Keratinocyte (primary cell): ENCODE data around the gene ZNF467. TPM values are rescaled to one million over a fixed set of nuclear protein-coding genes. Genes with fewer than 3 reads are reported as not detected.

Source experiments
- DNase-seq: peaks from one replicate; pipeline ENCODE4 v3.0.0-alpha.2; 2011; ENCODE audit warnings: low read depth, missing footprints, low spot score
- FAIRE-seq: peaks from 2 replicates; lab custom pipeline; 2011; peaks lifted over from hg19 to GRCh38; lab: Jason Lieb, UNC
- H2AFZ ChIP-seq: 2 replicates; pipeline ENCODE4 v1.6.0; 2012; ENCODE audit warnings: low read length, control low read depth, inconsistent platforms; ENCODE audit not compliant: control insufficient read depth
- H3K27ac ChIP-seq: 2 replicates; pipeline ENCODE4 v1.5.1; 2011; ENCODE audit warnings: low read length; ENCODE audit not compliant: control insufficient read depth, insufficient read depth
- H3K27me3 ChIP-seq: 3 replicates; pipeline ENCODE4 v1.6.0; 2011; ENCODE audit warnings: low read length; ENCODE audit not compliant: control insufficient read depth, insufficient read depth; ENCODE audit errors: extremely low read depth
- H3K36me3 ChIP-seq, 2 experiments: 2 replicates in 1 of 2; 3 replicates in 1 of 2; pipeline ENCODE4 v1.5.1; 2011; ENCODE audit warnings: low read length in 2 of 2, mild to moderate bottlenecking in 1 of 2; ENCODE audit not compliant: control insufficient read depth in 2 of 2, insufficient read depth in 2 of 2; ENCODE audit errors: extremely low read depth in 1 of 2
- H3K4me1 ChIP-seq: 3 replicates; pipeline ENCODE4 v1.5.1; 2011; ENCODE audit warnings: low read length; ENCODE audit not compliant: control insufficient read depth, insufficient read depth; ENCODE audit errors: extremely low read depth
- H3K4me2 ChIP-seq: 3 replicates; pipeline ENCODE4 v1.6.0; 2011; ENCODE audit warnings: low read depth, low read length; ENCODE audit not compliant: control insufficient read depth, insufficient read depth; ENCODE audit errors: extremely low read depth
- H3K4me3 ChIP-seq, 3 experiments: fragments of 200-600 bp in 1 of 3; sonication (generic) in 1 of 3; 2 replicates in 2 of 3; 3 replicates in 1 of 3; pipeline ENCODE4 v1.5.1; 2011 to 2016; ENCODE audit warnings: low read length in 3 of 3, mild to moderate bottlenecking in 3 of 3, control low read depth in 2 of 3, inconsistent platforms in 1 of 3, low read depth in 1 of 3, mixed read lengths in 1 of 3, mixed run types in 1 of 3, moderate library complexity in 1 of 3; ENCODE audit not compliant: control insufficient read depth in 2 of 3, insufficient read depth in 2 of 3; ENCODE audit errors: extremely low read depth in 1 of 3
- H3K79me2 ChIP-seq: 2 replicates; pipeline ENCODE4 v1.6.0; 2012; ENCODE audit warnings: low read length; ENCODE audit not compliant: control insufficient read depth, insufficient read depth
- H3K9ac ChIP-seq: 3 replicates; pipeline ENCODE4 v1.6.0; 2011; ENCODE audit warnings: low read length; ENCODE audit not compliant: control insufficient read depth, insufficient read depth; ENCODE audit errors: extremely low read depth
- H3K9me1 ChIP-seq: 3 replicates; pipeline ENCODE4 v1.6.0; 2011; ENCODE audit warnings: low read length; ENCODE audit not compliant: control insufficient read depth, insufficient read depth; ENCODE audit errors: extremely low read depth
- H3K9me3 ChIP-seq: 2 replicates; pipeline ENCODE4 v1.5.1; 2012; ENCODE audit warnings: low read depth, low read length; ENCODE audit not compliant: control insufficient read depth
- H4K20me1 ChIP-seq: 3 replicates; pipeline ENCODE4 v1.6.0; 2011; ENCODE audit warnings: low read length; ENCODE audit not compliant: control insufficient read depth, insufficient read depth; ENCODE audit errors: extremely low read depth
- CTCF ChIP-seq, 3 experiments: IDR thresholded peaks in 1 of 3; conservative IDR thresholded peaks in 1 of 3; optimal IDR thresholded peaks in 1 of 3; 2 replicates in 2 of 3; 3 replicates in 1 of 3; pipeline versions ENCODE3 to v1.5.1; 2011; ENCODE audit warnings: low read length in 3 of 3, mild to moderate bottlenecking in 3 of 3, moderate library complexity in 2 of 3, control low read depth in 1 of 3, inconsistent platforms in 1 of 3; ENCODE audit not compliant: insufficient read depth in 2 of 3; ENCODE audit errors: extremely low read depth in 1 of 3
- EZH2 ChIP-seq: IDR thresholded peaks from one replicate; pipeline ENCODE4 v1.6.1; 2012; ENCODE audit warnings: inconsistent platforms, mild to moderate bottlenecking, low read length, moderate library complexity
- dilution Hi-C: fragments of 300-500 bp; cut with MboI; formaldehyde crosslinking; loops from one replicate; pipeline ENCODE4 v1.7.0; 2020; ENCODE audit warnings: low sequenced_read_pairs; ENCODE audit not compliant: extremely low pct_ligation_motif_present
- polyA plus RNA-seq, 5 experiments: library from polyadenylated mRNA; depleted of rRNA in 3 of 5; stranded (reverse) in 3 of 5; stranded (forward) in 1 of 5; unstranded in 1 of 5; fragments of >200 nt; gene quantifications; 1 replicate in 1 of 5; 2 replicates in 3 of 5; 3 replicates in 1 of 5; pipeline versions ENCODE4 v1.2.1 to v1.2.3, GENCODE V29; 2011 to 2012; ENCODE audit warnings: missing spikeins in 2 of 5, low read depth in 1 of 5, low replicate concordance in 1 of 5

Gene ZNF467
- polyA plus RNA-seq, 1 donor (not counting 4 experiments of a cell fraction or from before 2014, with no cell fraction given) = 0.31 TPM

GRCh38 chr7:149802966-149803365 lies 29.6 kb upstream of the ZNF467 start:
- Histone ChIP-seq H3K4me2 (no peak overlapping the region), H3K79me2 (no peaks in the 10 kb centered on the region), H3K9me1 (no peaks in the 10 kb centered on the region), H2AFZ (no peak overlapping the region), H3K9ac (no peak overlapping the region), H3K4me3 (no peak overlapping the region), H3K4me1 (no peaks in the 10 kb centered on the region), H3K27ac (no peak overlapping the region), H3K36me3 (no peaks in the 10 kb centered on the region), H3K9me3 (no peaks in the 10 kb centered on the region), H4K20me1 (no peaks in the 10 kb centered on the region), H3K27me3 (no peaks in the 10 kb centered on the region)
- dilution Hi-C loops = no loop called here
- TF ChIP-seq EZH2 = no peak
- TF ChIP-seq CTCF (optimal IDR thresholded peaks at IDR 0.05 in 1 of 3, IDR thresholded peaks at IDR 0.05 in 1 of 3, conservative IDR thresholded peaks at IDR 0.05 in 1 of 3; ENCODE audit: extremely low read depth in 1 of 3, insufficient read depth in 2 of 3, low read length in 3 of 3) = no peak
- no peak for FAIRE-seq
- no peak for DNase-seq

- H2AFZ ChIP-seq = no peak overlapping the region
- FAIRE-seq (no peak), DNase-seq (no peak)
- H3K9ac ChIP-seq = no peak overlapping the region
- no peaks in the 10 kb centered on the region for H3K27me3 ChIP-seq
- H3K79me2 ChIP-seq = no peaks in the 10 kb centered on the region
- no peaks in the 10 kb centered on the region for H3K9me1 ChIP-seq
- dilution Hi-C loops = no loop called here
- no peak overlapping the region for H3K27ac ChIP-seq
- no peak overlapping the region for H3K4me3 ChIP-seq
- no peaks in the 10 kb centered on the region for H4K20me1 ChIP-seq
- H3K4me2 ChIP-seq = no peak overlapping the region
- no peaks in the 10 kb centered on the region for H3K36me3 ChIP-seq
- H3K4me1 ChIP-seq = no peaks in the 10 kb centered on the region
- no peaks in the 10 kb centered on the region for H3K9me3 ChIP-seq
- TF ChIP-seq EZH2 (no peak), CTCF (optimal IDR thresholded peaks at IDR 0.05 in 1 of 3, IDR thresholded peaks at IDR 0.05 in 1 of 3, conservative IDR thresholded peaks at IDR 0.05 in 1 of 3; ENCODE audit: extremely low read depth in 1 of 3, insufficient read depth in 2 of 3, low read length in 3 of 3) (no peak)
Measured at GRCh38 chr7:149801816-149802215, 28.4 kb upstream of the ZNF467 start.
